HUDEP-2 (cell line): ENCODE measurements around the gene TMCO1.
"Not testable (repeated sequence)": the region's sequence is repeated elsewhere in the genome, so short reads cannot be mapped to it uniquely, and the experiment has no call there.

ENCODE experiments used
- DNase-seq, 76 experiments: peaks; one replicate each; lab custom pipeline; 2025; ENCODE audit not compliant: unreplicated experiment in 76 of 76; lab: John Stamatoyannopoulos, UW

The TMCO1 gene

DNA sequence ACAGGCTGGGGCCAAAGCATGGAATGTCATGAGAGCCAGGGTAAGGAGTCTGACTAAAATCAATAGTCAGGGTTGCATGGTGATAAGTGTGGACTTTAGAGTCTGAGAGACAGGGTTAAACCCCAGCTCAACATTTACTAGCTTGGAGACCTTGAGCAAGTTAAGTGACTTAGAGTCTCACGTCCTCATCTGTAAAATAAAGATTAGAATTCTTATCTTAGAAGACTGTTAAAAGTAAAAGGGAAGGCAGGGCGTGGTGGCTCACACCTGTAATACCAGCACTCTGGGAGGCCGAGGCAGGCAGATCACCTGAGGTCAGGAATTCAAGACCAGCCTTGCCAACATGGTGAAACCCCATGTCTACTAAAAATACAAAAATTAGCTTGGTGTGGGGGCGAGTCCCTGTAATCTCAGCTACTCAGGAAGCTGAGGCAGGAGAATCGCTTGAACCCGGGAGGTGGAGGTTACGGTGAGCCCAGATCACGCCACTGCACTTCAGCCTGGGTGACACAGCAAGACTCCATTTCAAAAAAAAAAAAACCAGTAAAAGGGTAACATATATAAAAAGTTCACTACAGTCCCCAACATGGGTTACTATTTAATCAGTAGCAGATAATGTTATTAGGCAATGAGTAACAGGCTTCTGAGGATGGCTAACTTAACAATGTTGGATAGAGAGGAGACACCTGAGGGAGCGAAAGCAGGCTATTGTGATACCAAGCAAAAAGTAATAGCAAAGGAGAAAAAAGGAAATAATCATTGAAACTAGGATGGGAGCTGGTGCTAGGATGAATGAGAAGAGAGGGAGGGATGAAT, 20.8 kb downstream of the TMCO1 start:
- DNase-seq = peak in 2 of 76 experiments; percentile 14 to 15

DNA sequence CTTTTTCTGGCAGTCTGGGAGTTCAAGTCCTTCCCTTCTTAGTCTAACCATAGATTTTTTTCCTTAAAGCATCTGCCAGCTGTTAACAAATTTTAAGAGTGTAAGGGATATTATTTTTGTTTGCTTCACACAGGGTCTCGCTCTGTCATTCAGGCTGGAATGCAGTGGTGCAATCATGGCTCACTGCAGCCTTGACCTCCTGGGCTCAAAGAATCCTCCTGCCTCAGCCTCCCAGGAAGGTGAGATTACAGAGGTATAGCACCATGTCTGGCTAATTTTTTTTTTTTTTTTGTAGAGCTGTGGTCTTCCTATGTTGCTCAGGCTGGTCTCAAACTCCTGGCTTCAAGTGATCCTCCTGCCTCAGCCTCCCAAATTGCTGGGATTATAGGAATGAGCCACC, 23.8 kb downstream of the TMCO1 start:
- not testable (repeated sequence) for DNase-seq

DNA sequence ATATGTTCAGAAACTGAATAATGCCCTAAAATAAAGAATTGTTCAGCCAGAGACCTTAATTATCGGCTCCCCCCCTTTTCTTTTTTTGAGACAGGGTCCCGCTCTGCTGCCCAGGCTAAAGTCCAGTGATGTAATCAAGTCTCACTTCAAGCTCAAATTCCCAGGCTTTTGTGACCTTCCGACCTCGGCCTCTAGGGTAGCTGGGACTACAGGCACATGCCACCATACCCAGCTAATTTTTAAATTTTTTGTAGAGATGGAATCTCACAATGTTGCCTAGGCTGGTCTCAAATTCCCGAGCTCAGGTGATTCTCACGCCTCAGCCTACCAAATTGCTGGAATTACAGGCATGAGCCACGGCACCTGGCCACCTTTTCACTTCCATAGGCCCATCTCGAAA, 26.5 kb downstream of the TMCO1 start:
- DNase-seq = no peak

DNA sequence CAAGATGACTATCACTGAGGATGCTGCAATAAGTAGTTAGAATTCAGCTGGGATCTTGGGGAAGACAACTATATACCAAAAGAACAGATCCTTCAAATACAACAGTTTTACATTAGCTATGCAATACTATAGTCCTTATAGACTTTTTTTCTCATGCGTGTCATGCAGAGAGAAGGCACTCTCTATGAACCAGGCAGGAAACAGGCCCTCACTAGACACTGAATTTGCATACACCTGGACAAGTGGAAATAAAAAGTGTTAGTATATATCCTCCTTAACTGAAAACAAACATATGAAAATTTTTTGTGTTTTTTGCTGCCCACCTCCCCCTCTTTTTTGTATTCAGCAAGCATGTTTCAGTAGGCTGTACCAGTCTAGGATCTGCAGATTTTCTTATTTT, 29.9 kb downstream of the TMCO1 start:
- DNase-seq = no peak

DNA sequence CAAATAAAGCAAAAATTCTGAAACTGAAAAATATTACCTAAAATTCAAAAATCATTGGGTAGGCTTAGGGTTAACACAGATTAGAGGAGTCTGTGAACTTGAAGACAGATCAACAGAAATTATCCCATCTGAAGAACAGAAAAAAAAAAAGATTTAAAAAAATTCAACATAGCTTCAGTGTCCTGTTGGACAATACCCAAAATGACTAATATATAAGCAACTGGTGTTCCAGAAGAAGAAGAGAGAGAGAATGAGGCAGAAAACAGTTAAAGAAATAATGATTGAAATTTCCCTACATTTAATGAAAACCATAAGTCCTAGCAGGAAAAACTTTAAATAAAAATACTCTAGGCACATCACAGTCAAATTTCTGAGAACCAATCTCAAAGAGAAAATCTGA, 31.5 kb downstream of the TMCO1 start:
- DNase-seq = no peak

DNA sequence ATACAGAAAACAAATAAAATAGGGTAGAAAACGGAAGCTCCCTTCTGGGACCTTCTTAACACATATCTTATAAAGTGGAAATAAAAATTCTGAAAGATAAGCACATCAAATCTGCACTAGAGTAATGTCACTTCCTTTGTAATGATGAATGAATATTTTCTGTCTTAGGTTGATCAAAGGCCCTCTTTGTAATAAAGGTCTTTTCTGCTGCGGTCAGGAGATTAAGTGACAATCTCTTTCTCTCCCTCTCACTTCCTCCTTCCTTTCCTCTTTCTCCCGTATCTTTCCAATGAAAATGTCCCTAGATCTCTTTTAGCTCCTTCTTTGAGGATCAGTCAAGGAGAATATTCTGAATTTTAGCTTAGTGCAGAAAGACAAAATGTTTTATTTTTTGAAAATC, 33.8 kb downstream of the TMCO1 start:
- DNase-seq = no peak

DNA sequence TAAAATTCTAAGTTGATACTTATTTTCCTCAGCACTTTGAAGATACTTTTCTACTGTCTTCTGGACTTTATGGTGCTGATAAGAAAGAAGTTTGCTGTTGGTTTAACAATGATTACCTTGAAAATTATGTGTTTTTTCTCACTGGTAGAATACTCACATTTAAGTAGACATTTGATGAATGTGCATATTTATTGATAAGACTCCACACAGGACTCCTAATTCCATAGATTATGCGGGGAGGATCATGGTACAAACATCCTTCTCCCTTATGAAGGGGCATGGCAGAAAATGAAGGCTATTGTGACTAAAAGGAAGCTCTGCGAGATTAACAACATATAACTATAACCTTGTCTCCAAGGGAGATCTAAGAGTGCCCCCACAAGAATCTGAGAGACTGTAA, 41.8 kb downstream of the TMCO1 start:
- no peak for DNase-seq

DNA sequence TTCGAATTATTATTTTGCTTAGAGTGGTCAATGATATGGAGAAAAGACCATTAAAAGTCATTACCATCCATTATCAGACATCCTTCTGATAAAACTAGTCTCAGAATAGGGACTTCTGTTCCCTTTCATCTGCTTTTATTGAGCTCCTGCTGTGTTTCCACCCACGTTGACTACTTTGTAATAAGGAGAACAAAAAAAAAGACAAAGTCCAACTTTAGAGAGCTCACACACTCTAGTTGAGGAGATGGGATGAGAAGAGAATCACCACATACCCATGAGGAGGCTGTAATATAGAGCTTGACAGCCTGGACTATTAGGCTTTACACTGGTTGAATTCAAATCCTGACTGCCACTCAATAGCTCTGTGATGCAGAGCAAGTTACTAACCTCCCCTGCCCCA, 42.5 kb downstream of the TMCO1 start:
- no peak for DNase-seq

DNA sequence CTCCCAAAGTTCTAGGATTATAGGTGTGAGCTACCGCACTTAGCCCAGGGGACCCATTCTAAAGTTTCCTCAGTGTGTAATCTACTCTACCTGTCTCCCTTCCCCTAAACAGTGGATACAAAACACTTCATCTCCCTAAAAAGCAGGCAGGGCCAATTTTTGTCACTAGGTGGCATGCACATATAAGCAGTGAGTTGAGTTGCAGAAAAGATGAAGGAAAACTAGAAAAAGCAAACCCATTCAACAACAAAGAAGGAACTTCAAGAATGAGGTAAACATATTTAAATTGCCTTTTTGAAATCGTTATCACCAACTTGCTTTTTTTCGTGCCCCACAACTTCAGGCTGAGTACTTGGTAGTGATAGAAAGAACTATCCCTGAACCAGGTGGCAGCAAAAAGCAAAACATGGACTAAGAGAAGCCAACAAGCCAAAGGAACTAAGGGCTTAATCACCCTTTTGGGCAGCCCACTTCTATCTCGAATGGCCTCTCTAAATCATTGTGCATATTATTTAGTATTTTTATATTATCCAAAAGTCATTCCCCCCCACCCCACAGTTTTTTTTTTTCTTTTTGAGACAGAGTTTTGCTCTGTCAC, 50.7 kb downstream of the TMCO1 start:
- peak in 53 of 76 experiments; percentile 1 to 64 (median 30) for DNase-seq

DNA sequence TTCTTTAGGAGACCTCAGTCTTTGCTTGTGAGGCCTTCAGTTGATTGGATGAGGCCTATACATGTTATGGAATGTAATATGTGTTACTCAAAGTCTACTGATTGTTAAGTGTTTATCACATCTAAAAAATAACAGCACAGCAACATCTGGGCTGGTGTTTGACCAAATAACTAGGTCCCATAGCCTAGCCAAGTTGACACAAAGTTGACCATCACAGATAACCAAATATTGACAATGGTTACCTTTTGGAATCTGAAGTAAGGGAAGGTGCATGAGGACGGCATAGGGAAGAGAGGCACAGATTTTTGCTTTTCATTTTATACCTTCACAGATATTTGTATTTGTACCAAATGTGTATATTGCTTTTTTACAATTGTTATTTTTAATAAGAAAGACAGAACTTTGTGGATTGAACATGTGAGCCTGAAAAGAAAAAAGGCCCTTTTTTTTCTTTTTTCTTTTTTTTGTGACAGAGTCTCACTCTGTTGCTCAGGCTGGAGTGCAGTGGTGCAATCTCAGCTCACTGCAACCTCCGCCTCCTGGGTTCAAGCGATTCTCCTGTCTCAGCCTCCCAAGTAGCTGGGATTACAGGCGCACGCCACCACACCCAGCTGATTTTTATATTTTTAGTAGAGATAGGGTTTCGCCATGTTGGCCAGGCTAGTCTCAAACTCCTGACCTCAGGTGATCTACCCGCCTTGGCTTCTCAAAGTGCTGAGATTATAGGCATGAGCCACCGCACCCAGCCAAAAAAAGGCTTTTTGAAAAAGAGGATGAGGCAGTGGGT, 52.2 kb downstream of the TMCO1 start:
- DNase-seq = not testable (repeated sequence)

DNA sequence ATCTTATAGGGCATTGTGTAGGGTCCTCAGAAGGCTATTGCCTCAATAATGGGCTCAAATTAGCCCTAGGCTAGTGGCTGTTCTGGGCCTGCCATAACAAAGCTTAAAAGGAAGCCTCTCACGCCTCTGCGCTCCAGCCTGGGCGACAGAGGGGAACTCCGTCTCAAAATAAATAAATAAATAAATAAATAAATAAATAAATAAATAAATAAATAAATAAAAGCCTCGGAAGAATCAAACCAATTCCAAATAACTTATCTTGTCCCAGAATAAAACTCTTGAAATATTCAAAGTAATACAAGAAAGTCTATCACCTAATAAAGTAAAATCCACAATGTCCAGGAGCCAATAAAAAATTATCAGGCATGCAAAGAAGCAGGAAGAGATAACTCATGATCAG, 55.9 kb downstream of the TMCO1 start:
- DNase-seq = no peak

DNA sequence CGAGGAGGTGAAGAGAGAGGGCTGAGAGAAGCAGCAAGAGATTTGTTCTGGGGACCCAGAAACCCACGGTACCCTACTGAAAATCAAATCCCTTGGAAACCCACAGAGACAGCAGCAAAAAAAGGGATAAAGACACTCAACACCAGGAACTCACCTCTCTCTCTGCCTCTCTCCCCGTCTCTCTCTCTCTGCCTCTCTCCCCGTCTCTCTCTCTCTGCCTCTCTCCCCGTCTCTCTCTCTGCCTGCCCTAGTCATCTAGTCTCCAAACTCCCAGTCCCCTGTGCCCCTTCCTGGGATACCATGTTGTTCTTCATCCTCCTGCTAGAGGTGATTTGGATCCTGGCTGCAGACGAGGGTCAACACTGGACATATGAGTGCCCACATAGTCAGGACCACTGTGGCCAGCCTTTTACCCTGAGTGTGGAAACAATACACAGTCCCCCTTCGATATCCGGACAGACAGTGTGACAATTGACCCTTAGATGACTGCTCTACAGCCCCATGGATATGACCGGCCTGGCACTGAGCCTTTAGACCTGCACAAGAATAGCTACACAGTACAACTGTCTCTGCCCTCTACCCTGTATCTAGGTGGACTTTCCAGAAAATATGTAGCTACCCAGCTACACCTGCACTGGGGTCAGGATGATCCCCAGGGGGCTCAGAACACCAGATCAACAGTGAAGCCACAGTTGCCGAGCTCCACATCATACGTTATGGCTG, 60.5 kb downstream of the TMCO1 start:
- DNase-seq = no peak

DNA sequence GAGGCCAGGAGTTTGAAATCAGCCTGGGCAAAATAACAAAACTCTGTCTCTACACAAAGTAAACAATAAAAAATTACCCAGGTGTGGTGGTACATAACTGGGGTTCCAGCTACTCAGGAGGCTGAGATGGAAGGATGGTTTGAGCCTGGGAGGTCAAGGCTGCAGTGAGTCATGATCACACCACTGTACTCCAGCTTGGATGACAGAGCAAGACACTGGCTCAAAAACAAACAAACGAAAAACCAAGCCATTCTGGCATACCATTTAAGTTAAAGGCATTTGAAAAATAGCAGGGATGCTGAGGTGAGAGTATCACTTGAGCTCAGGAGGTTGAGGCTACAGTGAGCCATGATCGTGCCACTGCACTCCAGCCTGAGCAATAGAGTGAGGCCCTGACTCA, 65.0 kb downstream of the TMCO1 start:
- no peak for DNase-seq

DNA sequence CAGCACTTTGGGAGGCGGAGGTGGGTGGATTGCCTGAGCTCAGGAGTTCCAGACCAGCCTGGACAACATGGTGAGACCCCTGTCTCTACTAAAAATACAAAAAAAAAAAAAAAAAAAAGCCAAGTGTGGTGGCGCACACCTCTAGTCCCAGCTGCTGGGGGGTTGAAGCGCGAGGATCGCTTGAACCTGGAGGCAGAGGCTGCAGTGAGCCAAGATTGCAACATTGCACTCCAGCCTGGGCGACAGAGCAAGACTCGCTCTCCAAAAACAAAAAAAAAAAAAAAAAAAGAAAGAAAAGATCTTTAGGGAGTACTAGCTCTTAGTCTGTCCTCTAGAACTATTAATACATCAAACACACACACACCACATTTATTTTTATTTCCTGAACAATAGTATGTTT, 66.7 kb downstream of the TMCO1 start:
- DNase-seq = not testable (repeated sequence)

DNA sequence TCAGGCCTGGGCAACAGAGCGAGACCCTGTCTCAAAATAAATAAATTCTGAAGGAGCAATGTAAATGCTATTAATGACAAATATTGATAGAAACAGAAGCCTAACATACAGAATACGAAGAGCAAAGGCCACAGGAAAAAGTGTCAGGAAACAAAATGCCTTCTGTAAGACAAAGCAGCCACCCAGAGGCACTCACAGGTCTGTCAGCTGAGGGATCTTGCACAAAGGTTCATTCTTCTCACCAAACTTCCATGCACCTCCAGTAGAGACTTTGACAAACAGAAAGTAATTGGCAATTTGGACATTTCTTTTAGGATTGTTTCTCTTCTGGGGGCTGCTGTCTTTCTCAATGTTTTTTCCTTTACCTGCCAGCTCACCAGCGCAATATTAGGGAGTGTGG, 69.1 kb downstream of the TMCO1 start:
- no peak for DNase-seq

DNA sequence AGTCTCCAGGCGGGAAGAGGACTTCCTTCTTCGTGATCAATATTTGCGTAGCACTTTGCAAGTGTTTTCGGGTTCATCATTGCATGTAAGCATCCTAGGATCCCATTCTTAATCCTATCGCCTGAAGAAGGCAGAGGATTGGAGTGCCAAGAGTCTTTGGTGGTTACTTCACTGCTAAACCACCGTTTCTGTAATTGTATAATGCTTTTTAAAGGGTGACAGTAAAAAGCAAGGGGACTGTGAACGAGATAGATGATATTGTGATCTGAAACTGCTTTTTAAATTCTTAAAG, 70.0 kb downstream of the TMCO1 start:
- DNase-seq = no peak

DNA sequence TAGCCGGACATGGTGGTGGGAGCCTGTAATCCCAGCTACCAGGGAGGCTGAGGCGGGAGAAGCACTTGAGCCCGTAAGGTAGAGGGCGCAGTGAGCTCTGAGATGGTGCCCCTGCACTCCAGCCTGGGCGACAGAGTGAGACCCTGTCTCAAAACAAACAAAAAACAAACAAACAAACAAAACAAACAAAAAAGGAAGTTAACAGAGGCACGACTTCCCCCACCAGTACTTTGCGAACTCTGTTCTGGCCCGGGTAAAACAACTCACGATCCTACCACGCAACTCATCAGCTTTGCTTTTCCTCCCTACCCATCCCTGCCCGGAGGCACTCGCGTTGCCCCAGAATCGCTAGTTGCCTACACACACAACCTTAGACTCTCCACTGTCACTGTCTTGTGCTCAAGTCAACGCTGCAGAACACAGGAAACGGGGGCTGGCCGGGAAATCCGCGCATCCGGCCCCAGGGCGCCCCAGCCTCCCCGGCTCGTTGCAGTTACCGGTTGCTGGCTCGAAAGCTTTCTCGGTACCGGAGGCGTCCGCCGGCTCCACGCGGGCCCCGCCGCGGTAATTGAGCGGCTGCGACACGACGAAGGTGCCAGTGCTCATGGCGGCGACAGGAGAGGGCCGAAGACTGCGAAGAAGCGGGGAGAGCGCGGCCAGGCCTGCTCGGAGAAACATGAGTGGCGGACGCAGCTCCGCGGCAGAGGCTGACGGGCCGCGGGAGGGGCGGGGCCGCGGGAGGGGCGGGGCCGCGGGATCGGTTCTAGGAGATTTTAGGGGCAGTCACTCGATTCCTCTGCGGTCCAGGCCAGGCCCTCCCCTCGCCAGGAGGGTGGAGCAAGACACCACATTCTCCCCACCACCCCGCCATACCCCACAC, 70.5 kb downstream of the TMCO1 start, which contains the start of gene ALDH9A1:
Gene ALDH9A1 (minus strand): TSS at position 682 of the 880 bp plus-strand sequence. CDS start 4 bp downstream, at position 678.
- DNase-seq = peak in 75 of 76 experiments; percentile 35 to 88 (median 76)

DNA sequence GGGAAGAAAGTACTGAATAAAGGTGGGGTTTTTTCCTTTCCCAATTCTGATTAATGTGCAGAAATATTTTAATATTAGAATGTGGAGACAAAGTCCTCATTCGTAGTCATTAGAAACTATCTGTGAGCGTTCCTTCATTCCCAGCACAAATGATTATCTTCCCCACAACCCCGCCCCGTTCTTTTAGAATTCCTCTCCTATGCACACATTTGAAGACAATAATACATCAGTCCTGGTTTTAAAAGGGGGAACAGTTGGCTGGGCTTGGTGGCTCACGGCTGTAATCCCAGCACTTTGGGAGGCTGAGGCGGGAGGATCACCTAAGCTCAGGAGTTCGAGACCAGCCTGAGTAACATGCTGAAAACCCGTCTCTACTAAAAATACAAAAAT, 71.2 kb downstream of the TMCO1 start:
- DNase-seq = no peak

DNA sequence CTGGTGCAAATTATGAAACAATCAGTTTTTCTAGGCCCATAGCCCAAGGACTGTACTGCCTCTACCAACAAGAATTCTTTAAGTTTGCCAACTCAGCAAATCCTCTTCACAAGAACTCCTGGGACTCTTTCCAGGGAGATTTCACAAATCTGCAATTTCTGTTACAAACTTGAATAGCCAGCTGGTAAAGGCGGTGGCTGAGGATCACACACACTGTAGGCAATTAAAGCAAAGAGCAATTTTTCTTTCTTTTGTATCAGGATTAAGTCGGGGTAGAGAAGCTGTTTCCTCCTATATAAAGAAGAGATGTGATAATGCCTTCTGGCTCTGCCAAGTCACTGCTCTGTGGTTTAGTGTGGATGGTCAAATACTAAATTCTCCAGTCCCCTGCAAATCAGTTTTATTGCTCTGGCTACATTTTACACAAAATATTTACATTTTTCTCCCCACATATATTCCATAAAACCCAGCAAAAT, 72.0 kb downstream of the TMCO1 start:
- DNase-seq = peak in 2 of 76 experiments; percentile 5 to 6

DNA sequence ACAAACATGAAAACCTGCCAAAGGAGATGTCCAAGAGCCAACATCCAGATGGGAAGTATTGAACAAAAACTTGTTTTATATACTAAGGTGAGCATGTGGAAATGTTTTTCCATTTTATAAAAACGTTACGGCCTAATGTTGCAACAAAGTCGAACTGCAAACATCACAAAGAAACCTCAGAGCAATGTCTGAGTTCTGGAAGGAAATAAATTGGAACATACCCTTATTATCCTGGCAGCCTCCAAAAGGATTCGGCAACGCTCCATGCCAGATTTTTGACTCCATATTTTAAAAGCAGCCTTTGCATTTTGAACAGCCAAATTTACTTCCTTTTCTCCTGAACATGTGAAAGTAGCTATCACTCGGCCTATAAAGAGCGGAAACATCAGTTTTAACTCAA, 73.6 kb downstream of the TMCO1 start:
- no peak for DNase-seq
